Cardiac fibroblast (primary cell): Measurements from ENCODE around the gene DEDD2.

ENCODE experiments used
- DNase-seq, 2 donors: peaks; one replicate each; pipeline versions ENCODE4 v3.0.0 to v3.0.0-alpha.2; 2010; ENCODE audit warnings: low read depth in 2 of 2
- H3K4me3 ChIP-seq, 2 donors: replicated peaks in 1 of 2; 1 replicate in 1 of 2; 2 replicates in 1 of 2; pipeline ENCODE4 v1.5.1; 2011; ENCODE audit warnings: low read depth in 2 of 2, low read length in 2 of 2, mild to moderate bottlenecking in 2 of 2, moderate library complexity in 1 of 2
- CTCF ChIP-seq: IDR thresholded peaks from one replicate; pipeline ENCODE4 v1.5.1; 2011; ENCODE audit warnings: low read depth, mild to moderate bottlenecking, low read length, inconsistent platforms

The DEDD2 gene

GRCh38 chr19:42178791-42179674, 38.4 kb downstream of the DEDD2 start:
- DNase-seq = no peak
- no peak overlapping the region for H3K4me3 ChIP-seq
- TF ChIP-seq CTCF = peak; percentile 48

- no peak for TF ChIP-seq CTCF
- no peak for DNase-seq
- no peak overlapping the region for H3K4me3 ChIP-seq
These were observed 39.8 kb downstream of the DEDD2 start for GRCh38 chr19:42177686-42178019.

DNA sequence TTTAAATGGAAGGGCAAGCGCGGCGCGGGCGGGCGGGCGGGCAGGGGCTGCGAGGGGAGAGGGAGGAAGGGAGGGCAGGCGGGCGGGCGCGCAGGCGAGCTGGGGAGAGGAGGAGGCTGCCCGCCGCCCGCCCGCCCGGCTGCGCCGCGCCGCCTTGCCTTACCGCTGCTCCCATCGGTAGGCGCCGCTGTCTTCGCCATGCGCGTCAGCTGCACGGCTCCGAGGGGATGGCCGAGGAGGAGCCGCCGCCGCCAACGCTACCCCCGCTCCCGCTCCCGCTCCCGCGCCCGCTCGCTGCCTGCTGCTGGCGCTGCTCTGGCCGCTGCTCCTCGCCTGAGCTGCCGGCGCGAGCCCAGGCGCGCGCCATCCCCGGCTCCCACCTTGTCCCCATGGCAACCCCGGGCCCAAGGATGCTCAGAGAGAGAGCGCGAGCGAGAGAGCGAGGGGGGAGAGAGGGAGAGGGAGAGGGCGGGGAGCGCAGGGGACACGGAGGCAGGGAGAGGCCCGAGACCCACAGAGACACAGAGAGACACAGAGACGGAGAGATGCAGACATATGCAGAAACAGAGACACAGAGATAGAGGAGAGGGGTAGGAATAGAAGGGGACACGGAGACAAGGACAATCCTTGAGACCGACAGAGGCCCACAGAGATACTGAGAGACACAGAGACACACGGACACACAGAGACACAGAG, 40.3 kb downstream of the DEDD2 start:
- peak; percentile 28 for TF ChIP-seq CTCF
- peak; percentile 73 to 74 for DNase-seq
- peak overlapping the region; percentile 36 to 53 for H3K4me3 ChIP-seq

DNA sequence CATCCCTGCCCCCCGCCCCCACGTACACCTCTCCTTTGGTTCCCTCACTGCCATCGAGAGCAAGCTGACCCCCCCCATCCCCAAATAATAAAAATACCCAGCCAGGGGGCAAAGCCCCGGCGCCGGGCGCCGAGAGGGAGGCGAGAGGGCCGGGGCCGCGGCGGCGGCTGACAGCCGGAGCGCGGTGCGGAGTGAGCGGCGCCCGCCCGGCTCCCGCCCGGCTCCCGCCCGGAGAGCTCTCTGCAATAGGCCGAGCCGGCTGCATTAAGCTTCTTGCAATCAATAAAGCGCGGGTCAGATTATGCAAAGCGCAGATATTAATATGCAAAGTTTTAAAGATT, 40.9 kb downstream of the DEDD2 start:
- no peak for DNase-seq
- TF ChIP-seq CTCF = no peak
- peak overlapping the region; percentile 36 to 53 for H3K4me3 ChIP-seq

DNA sequence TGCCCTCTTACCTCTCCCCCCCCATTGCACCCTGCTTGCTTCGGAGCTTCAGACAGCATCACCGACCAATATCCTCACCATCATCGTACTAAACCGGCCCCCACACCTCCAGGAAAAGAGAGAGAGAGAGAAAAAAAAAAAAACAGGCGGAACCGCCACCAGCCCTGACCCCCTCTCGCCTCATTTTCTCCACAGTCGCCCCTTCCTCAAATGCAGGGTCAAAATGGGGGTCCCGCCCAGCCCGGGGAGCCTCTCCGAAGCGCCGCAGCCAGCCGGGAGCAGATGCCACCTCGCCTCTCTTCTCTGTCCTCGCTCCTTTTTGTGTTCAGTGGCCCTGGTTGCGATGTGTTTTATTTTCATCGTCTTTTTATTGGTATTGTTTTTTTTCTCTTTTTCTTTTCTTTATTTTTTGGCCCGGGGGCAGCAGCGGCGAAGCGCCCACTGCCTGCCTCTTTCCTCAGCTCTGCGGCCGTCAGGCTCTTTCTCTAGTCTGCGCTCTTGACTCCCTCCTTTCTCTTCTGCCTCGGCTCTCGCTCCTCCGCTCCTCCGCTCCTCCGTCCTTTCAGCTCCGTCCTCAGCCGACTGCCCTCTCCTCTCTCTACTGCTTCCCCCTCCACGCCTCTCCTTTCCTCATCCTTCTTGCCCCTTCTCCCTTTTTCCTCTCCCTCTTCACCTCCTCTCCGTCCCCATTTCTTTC, 41.4 kb downstream of the DEDD2 start:
- H3K4me3 ChIP-seq = peak overlapping the region; percentile 36 to 53
- TF ChIP-seq CTCF = no peak
- peak; percentile 19 to 26 for DNase-seq

DNA sequence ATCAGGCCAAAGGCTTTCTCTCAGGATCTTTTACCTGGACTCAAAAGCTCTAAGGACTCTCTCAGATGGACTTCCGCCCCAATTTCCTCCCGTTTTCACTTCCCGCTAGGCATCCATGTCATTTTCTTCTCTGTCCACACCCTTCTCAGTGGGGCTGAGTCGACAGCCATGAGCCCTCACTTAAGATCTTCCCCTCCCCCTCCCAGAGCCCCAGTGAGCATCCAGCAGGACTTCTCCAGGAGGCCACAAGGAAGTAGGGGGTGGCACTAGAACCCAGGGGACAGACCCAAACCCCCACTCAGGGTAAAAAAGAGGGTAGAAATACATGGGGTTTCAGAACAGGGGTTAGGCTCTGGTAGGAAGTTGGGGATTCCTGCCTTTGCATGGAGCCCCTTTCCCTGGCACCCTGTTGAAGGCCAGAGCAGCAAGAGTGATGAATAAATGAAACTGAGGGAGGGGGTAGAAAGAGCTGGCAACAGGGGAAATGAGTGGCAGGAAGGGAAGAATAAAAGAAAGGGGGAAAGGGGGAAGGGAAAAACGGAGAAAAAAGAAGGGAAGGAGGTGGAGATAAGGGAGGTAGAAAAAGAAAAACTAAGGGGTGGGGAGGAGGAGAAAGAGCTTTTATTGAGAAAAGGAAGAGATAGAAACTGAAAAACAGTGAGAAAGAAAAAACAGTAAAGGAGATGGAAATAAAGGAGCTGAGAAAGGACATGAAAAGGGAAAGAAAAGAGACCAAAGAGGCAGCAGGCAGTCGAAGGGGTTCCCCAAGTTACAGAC, 42.3 kb downstream of the DEDD2 start:
- DNase-seq = no peak
- no peak overlapping the region for H3K4me3 ChIP-seq
- TF ChIP-seq CTCF = no peak
